CD4-positive, alpha-beta T cell treated with Interleukin-17A for 4 hours (primary cell): ENCODE data around the gene DCAF6.
"Not testable (repeated sequence)": the region's sequence is repeated elsewhere in the genome, so short reads cannot be mapped to it uniquely, and the experiment has no call there.

Experiments used
- DNase-seq: peaks from one replicate; pipeline ENCODE4 v3.0.0-alpha.2; 2020; ENCODE audit warnings: mixed read lengths

The DCAF6 gene, protein sequence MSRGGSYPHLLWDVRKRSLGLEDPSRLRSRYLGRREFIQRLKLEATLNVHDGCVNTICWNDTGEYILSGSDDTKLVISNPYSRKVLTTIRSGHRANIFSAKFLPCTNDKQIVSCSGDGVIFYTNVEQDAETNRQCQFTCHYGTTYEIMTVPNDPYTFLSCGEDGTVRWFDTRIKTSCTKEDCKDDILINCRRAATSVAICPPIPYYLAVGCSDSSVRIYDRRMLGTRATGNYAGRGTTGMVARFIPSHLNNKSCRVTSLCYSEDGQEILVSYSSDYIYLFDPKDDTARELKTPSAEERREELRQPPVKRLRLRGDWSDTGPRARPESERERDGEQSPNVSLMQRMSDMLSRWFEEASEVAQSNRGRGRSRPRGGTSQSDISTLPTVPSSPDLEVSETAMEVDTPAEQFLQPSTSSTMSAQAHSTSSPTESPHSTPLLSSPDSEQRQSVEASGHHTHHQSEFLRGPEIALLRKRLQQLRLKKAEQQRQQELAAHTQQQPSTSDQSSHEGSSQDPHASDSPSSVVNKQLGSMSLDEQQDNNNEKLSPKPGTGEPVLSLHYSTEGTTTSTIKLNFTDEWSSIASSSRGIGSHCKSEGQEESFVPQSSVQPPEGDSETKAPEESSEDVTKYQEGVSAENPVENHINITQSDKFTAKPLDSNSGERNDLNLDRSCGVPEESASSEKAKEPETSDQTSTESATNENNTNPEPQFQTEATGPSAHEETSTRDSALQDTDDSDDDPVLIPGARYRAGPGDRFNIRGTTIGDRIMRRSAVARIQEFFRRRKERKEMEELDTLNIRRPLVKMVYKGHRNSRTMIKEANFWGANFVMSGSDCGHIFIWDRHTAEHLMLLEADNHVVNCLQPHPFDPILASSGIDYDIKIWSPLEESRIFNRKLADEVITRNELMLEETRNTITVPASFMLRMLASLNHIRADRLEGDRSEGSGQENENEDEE

DNA sequence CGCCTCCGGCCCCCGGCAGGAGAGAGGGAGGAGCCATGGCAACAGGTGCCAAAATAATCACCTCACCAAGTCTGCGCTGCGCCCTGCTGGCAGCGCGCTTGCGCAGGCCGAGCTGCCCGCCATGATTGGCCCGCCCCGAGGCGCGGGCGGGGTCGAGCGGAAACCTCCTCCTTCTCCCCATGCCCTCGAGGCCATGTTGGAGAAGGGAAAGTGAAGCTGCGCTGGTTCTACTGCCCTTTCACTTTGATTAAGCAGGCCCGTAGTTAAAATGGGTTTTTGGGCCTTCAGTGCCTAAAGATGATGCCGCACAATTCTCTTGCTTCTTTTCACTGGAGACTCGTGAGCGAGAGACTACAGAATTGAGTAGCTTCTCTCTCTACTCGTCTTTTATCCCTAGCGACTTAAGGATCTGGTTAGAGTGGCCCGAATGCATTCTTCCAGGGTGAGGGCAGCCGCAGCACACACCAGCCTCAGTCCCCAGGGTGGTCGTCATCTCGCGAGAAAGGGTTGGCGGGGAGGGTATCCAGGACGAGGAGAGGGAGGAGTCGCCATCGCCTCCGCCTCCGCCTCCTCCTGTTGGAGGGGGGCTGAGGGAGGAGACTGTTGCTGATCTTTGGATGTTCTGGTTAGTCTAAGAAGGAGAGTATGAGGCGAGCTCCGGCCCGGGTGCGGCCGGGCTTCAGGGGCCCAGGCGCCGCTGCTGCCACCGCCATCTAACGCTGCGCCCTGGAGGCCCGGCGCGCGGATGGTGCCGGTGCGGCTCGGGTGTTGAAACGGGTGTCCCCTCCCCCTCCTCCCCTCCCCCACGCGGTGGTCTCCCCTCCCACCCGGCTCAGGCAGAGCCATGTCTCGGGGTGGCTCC, at the start of gene DCAF6:
Gene DCAF6 (plus strand): TSS at position 616 of the 862 bp plus-strand sequence. CDS start 229 bp downstream, at position 845.
- peak; percentile 97 for DNase-seq

DNA sequence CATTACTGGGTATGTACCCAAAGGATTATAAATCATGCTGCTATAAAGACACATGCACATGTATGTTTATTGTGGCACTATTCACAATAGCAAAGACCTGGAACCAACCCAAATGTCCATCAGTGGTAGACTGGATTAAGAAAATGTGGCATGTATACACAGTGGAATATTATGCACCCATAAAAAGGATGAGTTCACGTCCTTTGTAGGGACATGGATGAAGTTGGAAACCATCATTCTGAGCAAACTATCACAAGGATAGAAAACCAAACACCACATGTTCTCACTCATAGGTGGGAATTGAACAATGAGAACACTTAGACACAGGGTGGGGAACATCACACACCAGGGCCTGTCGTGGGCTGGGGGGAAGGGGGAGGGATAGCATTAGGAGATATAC, 49.3 kb upstream of the DCAF6 start:
- not testable (repeated sequence) for DNase-seq

DNA sequence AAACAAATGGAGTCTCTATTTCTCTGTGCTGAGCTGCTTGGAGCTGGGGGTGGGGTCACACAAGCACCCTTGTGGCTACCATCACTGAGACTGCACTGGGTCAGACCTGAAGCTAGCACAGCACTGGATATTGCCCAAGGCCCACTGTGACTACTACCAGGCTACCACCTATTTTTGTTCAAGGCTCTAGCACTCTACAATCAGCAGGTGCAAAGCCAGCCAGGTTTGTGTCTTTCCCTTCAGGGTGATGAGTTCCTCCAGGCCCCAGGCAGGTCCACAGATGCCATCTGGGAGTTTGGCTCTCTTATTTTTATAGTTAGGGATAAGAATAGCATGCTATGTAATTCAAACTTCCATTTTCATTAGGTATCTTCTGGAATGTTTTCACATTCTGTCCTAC, 46.1 kb upstream of the DCAF6 start:
- no peak for DNase-seq

DNA sequence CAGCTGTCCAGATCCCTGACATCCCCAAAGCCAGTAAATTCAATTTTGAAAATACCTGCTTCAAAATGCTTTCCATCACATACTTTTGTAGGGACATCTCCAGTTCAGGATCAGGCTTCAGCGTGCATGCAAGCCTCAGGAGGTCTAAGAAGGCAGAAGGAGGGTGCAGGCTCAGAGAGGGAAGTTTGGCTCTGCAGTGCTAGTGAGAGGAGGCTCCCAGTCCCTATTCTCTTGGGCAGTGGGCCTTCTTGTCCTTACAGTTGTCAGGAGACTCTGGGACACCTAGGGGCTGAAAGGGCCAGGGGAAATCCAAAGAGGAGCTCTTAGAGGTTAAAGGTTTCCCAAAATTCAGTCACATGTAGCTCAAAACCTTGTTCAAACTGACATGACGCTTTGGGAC, 42.7 kb upstream of the DCAF6 start:
- DNase-seq, result no peak

DNA sequence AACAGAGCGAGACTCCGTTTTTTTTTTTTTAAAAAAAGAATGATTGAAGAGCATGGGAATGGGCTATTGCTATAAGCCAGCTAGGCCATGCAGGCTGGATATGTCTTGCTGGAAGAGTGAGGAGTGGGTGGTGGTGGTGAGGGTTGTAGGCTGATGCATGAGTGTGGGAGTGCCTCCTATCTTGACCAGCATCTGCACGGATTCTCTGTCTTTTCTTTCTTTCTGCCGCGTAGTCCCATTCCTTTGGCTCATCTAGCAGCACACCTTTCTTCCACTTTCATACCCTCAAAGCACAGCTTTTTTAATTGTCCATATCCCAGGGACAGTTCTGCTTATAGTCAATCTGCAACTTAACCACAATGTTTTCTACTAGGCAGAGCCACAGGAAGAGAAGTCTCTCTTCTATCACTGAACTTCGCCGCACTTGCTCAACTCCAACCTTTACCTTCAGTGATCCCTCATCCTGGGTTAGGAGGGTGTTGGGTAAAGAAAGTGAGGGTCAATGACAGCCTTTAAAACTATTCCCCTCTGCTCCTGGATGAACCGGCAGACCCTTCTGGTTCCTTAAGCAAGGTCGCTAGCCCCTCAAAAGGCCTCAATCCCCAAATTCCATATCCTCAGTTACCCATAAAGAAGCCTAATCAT, 37.8 kb upstream of the DCAF6 start:
- DNase-seq, result no peak

DNA sequence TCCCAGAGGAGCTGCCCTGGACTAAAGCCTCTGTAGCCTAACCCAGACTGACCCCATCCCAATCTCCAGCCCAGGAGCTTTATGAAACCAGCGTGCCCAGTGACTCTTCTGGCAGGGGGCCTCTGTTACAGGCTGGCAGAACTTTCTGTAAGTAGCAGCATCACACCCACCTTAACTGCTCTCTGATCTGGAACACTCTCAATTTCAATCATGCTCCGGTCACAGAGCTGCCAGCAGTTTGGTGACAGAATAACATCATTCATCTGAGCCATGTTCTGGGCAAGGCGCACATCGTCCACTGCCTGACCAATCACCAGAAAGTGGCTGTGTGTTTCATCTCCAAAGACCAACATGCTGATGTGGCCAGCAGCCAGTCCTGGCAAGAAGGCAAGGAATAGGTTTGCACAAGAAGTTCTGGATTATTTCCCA, 37.2 kb upstream of the DCAF6 start:
- no peak for DNase-seq

DNA sequence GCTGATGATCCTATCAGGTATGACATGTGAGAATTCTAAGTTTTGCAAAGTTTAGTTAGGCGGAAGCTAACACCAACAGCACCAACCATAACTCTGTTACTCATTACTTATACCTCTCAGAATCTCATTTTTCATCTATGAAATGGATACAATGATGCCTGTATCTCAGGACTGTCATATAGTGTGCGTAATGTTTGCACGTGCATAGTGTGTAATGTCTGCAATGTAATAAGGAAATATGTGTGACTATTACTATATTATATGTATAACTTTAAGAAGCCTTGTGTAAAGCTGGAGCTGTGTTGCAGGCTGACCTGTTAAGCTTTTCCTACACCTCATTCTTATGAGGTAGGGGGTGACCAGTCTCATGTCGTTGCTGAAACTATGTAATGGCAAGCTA, 35.6 kb upstream of the DCAF6 start:
- no peak for DNase-seq

DNA sequence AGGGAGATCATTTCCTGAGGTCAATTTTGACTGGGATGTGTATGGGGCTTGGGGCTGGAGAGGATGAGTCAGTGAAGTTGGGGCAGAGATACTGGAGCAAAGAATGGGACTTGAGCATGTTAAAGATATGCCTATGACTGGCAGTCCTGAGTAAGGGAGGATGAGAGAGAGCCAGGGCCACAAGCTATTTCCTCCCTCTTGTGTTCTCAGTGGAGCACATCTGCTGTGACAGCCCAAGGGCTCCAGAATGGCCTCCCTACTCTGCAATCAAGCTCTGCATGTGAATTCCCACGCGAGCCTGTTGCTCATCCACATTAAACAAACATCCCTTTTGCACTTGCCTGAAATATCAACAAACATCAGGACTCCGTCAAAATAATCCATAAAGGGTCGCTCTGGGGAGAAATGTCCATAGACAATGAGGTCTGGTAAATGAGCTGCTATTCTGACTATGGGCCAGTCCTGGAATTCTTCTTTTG, 31.8 kb upstream of the DCAF6 start:
- DNase-seq, result no peak

DNA sequence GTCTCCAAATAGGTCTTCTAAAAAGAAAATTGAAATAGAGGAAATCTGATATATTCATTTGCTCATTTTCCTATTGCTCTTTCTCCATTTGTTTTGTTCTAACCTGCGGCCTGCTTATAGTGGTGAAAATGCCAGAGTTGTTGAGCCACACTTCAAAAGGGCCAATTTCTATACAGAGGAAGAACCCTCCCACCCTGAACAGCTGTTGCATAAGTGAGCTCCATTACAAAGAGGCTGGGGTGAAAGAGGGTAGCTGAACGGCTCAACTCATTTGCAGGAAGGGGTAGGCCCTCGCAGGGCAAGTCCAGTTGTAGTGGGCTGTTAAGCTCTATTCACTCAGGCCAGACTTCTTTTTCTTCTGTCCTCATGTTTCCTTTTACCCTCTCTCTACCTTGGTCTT, 31.3 kb upstream of the DCAF6 start:
- DNase-seq, result no peak

DNA sequence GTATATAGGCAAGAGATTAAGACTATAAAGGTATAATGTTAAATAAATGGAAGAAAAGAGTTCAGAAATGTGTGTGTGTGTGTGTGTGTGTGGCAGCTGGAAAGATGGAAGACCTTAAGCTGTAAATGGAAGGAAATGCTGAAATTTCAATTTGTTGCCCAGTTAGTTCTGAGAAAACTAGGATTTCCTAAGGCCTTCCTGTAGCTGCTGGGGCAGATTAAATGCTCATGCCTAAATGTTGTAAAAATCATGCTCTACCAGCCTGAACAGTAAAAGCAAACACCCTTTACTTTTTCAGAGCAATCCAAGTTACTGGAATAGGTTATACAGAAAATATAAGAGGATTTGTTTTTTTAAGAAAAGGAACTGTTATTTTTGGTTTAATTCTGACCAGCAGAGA, 30.8 kb upstream of the DCAF6 start:
- no peak for DNase-seq

DNA sequence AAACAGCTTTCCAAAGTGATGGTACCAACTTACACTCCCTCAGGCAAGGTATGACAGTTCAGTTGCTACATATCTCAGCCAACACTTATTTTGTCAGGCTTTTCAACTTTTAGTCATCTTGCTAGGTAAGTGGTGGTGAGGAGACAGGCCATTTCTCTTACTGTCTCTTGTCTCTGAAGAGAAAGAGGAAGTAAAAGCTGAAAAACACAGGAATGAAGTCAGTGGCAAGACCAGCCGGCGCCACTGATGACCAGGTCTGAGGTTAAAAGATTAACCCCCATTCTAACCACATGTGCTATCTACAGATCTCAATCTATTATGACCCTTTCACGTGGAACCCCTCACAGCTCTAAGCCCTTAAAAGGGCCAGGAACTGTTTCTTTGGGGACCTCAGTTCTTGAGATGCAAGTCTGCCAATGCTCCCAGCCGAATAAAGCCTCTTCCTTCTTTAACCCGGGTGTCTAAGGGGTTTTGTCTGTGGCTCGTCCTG, 26.7 kb upstream of the DCAF6 start:
- DNase-seq, result no peak

DNA sequence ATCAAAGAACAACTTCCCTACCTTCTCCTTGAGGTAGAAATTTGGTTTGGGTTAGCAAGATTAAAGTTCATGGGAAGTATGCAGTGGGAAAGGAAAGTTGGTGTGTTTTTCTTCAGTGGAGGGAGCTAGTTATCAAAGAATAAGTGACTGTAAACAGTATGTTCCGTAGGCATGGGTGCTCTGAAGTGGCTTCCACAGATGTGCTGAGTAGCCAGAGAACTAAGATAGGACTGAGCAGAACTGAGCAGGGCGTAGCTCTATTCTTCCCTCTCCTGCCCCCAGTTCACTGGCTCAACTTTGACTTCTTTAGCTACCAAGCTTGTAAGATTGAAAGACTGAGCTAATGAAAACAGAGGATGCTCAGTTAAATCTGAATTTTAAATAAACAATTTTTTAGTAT, 26.0 kb upstream of the DCAF6 start:
- no peak for DNase-seq

DNA sequence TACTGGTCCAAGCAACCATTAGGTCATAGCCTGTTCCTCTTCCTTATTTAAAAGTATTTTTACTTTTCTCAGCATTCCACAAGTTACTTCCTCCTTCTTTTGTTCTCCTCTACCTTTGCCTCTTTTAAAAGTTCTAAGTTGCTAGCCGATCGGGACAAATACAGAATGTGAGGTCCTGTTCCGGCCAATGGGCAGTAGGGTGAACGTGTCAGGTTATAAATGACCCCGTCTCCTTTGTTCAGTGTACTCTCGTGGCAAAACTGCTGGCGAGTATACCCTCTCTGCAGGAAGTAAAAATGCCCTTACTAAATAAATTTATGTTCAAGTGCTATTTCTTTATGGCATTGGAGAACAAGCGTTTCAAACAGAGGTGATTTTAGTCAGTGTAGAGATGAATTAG, 25.1 kb upstream of the DCAF6 start:
- DNase-seq, result no peak

DNA sequence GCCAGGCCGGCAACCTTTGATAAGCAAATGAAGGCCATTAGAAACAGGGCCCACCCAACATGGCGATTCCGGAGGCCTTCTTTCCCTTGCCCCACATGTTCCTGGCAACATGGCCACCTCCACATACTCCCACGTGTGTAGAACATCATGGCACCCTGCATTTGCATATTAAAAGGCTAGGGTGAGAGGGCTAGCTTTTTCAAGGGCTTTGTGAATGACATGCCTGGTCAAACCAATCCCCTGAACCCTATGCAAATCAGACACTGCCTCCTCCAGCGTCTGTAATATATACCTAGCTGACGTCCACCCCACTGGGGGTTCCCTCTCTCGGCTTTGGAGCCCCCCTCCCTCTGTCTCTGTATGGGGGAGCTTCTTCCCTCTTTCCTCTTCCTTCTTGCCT, 24.2 kb upstream of the DCAF6 start:
- DNase-seq, result no peak

DNA sequence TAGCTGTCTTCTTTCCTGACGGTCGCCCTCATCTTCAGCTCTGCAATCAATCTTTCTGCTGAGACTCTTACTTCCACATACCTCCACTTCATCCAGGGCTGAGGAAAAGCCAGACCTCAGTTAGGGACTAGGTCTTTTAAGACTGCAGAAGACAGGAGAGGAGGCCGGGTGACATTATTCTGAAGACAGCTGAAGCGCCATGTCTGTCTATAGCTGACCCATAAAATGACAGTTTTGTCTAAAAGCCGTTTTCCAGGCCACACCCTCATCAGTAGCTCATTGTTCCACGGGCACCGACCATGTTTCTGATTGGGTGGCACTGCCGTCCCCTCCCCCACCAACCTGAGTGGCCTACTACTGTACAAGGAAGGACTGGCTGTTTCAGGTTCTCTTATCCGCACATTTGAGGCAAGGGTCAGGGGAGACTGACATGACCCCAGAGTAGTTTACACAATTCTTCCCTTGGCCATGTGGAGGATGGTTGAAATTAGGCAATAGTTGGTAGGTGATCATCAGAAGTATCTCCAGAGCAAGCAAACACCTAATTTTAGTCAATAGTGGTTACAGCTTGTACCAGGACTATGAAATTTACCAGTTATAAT, 22.5 kb upstream of the DCAF6 start, which contains the start of gene ADCY10:
Gene ADCY10 (minus strand): TSS at position 240 of the 602 bp plus-strand sequence. CDS start 8,994 bp downstream, outside the sequence.
- DNase-seq, result no peak

DNA sequence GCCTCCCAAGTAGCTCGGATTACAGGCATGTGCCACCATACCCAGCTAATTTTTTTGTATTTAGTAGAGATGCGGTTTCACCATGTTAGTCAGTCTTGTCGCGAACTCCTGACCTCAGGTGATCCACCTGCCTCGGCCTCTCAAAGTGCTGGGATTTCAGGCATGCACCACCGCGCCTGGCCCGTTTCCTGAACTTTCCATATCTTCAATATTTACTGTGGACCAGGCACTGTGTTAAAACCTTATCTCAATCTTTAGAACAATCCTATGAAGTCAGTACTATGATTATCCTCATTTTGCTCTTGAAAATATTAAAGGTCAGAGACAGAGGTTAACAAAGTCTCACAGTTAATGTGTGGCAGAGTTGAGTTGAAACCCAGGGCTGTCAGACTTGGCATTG, 20.9 kb upstream of the DCAF6 start:
- no peak for DNase-seq

DNA sequence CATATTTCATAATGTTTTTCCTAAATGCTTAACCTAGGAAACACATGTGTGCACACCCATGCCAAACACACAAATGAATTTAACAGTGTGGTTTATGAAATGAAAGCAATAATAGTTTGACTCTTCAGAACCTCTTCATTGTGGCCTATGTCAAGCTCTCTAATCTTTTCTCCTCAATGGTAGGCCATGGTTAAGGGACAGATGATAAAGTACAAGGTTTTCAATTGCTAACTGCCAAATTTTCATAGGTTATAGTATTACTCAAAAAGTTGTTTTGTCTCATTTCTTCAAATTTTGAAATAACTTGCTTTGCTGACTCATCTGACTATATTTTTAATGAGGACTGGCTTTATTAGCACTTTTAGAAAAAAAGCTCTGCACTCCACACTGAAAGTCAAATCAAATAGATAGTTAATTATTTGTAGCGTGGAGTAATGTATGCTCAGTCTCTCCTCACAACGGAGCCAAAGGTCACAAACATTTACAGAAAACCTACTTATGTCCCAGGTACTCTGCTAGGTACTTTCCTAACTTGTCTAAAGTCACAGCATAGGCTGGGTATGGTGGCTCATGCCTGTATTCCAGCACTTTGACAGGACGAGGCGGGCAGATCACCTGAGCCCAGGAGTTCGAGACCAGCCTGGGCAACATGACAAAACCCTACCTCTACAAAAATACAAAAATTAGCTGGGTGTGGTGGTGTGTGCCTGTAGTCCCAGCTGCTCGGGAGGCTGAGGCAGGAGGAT, 19.5 kb upstream of the DCAF6 start:
- DNase-seq, result no peak

DNA sequence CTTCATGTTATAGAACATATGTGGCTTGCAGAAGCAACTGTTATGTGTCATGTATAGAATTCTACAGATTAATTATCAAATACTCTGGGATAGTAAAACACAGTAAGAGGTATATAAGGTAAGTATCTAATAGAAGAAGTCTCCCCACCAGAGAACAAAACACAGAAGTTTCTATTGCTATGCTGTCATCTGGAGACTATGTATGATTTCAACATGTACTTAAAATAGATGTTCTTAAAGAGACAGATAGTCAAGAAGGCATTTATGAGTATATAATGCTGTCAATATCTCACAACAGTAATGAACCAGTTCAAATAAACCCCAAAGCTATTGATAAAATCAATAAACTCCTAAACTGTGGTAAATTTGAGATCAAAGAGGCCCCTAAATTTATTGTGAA, 14.5 kb upstream of the DCAF6 start:
- DNase-seq, result no peak

DNA sequence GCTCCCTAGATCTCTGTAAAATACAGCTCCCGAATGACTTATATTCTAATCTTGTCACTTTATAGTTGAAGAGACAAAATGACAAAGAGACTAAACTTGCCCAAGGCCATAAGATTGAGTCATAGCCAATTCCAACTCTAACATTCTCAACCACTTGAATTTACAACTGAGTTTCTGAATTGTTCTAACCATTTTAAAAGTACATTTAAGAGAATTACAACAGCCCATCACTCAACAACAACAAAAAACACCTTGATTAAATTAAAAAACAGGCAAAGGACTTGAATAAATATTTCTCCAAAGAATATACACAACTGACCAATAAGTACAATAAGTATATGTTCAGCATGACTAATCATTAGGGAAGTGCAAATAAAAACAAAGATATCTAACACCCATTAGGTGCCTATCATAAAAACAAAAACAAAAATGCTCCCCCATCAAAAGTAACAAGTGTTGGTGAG, 13.8 kb upstream of the DCAF6 start:
- no peak for DNase-seq

DNA sequence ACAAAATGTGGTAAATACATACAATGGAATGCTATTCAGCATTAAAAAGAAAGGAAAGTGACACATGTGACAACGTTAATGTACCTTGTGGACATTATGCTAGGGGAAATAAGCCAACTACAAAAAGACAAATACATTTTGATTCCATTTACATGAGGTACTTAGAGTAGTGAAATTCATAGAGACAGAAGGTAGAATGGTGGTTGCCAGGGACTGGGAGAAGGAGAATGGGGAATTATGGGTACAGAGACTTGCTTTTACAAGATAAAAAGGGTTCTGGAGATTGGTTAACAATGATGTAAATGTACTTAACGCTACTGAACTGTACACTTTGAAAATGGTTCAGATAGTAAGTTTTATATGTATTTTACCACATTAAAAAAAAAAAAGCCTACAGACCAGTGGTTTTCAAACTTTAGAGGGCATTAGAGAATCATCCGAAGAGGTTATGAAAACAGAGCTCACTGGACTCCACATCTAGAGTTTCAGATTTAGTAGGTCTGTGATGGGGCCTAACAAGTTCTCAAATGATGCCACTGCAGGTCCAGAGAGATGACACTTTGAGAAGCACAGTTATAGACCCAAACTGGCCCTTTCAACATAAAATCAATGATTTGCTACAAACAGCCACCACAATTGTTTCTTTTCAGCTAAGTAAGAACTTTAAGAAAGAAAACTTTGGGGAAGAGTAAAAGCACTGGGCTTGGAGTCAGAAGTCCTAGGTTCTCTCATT, 13.0 kb upstream of the DCAF6 start:
- no peak for DNase-seq
